ENCODE measurements around the gene BCAR3.

DNA sequence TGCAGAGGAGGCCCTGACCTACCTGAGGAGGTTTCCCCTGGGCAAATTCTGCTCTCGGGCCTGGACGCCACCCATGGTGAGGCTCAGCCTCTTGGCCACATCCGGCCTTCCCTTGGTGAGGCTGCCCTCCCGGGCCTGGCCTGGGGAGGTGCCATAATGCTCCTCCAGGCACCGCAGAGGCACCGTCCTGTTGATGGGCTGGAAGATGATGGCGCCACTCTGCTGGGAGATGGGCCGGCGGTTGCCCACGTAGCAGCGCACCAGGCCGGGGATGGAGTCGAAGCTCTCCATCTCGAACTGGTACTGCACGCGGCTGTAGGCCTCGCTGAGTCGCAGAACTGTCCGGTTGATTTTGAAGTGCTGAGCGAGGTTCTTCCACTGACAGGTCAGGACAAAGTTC is 92.7 kb downstream of the BCAR3 start:
- TF ChIP-seq, protein P1, sequence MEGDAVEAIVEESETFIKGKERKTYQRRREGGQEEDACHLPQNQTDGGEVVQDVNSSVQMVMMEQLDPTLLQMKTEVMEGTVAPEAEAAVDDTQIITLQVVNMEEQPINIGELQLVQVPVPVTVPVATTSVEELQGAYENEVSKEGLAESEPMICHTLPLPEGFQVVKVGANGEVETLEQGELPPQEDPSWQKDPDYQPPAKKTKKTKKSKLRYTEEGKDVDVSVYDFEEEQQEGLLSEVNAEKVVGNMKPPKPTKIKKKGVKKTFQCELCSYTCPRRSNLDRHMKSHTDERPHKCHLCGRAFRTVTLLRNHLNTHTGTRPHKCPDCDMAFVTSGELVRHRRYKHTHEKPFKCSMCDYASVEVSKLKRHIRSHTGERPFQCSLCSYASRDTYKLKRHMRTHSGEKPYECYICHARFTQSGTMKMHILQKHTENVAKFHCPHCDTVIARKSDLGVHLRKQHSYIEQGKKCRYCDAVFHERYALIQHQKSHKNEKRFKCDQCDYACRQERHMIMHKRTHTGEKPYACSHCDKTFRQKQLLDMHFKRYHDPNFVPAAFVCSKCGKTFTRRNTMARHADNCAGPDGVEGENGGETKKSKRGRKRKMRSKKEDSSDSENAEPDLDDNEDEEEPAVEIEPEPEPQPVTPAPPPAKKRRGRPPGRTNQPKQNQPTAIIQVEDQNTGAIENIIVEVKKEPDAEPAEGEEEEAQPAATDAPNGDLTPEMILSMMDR (IDR thresholded peaks at IDR 0.05): no peak
- TF ChIP-seq EZH2 (IDR thresholded peaks at IDR 0.05): no peak
